ENCODE data around the gene DDRGK1.

DDRGK1 gene

DNA sequence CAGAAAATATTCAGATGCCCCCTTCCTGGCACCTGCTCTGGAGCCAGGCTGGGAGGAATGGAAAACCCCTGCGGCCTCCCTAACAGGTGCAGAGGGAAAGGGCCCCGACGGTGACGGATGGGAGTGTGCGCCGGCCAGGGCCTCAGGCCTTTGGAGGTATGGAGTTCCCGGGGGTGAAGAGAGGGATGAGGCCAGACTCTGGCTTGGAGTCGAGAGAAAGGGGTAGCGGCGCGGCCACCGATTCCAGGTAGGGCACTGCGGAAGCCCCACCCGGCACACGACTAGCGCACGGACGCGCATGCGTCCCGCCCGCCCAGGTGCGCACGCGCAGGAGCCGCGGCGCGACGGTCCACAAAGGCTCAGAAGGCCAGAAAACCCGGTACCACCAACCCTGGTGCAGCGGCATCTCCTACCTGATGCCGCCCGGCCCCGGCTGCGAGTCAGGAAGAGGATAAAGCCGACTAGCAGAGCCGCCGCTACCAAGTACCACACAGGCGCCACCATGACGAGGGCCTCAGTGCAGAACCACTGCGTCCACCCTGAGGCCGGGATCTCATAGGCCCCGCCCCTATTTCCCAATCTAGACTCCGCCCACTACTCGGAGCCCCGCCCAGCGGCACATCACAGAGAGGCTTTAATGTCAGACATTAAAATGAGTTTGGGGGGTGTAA, at the start of gene DDRGK1:
DDRGK1 (minus strand) TSS at position 559 of the 671 bp plus-strand sequence; CDS start at position 504, 55 bp downstream.
- peak; percentile 85 for DNase-seq (ENCODE audit: low spot score)

DNA sequence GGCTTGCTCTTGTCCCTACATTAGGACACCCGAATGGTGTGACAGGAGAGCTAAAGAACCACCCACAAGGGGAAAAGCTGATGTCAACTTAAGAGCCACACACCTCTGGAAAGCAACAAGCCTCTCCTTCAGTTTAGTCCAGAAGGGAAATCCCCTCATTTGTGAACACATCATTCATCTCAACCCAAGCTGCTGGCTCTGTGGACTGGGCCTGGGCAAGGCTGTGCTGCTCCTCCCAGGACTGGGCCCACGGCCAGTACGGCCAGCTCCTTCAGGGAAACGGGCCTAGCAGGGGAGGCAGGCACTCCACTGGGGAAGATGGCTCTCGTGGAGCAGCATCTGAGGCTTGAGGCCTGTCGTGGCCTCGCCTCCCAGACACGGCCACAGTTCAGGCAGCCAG, 47.3 kb upstream of the DDRGK1 start:
- no peak for DNase-seq (ENCODE audit: low spot score)

DNA sequence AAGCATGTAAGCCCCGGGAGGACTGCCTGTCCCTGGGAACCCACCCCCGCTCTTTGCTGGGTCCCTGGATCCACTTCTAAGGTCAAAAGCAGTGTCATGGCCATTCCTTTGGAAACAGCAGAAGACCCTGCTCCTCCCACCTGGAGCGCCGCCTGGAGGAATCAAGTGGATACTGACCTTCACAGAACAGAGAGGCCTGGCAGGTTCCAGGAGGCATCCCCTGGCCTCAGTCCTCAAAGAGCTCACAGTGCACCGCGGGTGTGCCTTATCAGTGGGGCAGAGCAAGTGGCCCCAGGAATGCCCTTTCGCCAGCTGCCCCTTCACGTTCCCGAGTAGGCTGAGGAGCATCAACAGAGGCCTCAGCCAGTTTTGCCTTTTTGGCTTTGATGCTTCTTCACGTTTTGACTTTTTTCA, 45.6 kb upstream of the DDRGK1 start:
- DNase-seq (ENCODE audit: low spot score): no peak

DNA sequence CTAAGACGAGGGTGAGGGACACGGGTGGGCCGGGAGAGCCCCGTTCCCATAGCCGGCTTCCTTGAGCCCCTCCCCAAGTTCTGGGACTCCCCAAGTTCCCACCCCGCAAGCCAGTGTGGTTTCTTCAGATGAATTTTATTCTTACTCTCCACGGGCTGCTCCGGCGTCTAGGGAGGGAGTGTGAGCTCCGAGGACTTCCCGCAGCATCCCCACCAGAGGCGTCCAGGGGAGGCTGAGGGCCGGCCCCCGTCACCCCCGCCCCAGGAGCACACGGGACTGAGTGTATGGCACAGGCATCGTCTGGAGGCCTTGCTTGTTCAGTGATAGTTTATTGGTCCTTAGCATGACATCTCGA, 44.5 kb upstream of the DDRGK1 start:
- no peak for DNase-seq (ENCODE audit: low spot score)

DNA sequence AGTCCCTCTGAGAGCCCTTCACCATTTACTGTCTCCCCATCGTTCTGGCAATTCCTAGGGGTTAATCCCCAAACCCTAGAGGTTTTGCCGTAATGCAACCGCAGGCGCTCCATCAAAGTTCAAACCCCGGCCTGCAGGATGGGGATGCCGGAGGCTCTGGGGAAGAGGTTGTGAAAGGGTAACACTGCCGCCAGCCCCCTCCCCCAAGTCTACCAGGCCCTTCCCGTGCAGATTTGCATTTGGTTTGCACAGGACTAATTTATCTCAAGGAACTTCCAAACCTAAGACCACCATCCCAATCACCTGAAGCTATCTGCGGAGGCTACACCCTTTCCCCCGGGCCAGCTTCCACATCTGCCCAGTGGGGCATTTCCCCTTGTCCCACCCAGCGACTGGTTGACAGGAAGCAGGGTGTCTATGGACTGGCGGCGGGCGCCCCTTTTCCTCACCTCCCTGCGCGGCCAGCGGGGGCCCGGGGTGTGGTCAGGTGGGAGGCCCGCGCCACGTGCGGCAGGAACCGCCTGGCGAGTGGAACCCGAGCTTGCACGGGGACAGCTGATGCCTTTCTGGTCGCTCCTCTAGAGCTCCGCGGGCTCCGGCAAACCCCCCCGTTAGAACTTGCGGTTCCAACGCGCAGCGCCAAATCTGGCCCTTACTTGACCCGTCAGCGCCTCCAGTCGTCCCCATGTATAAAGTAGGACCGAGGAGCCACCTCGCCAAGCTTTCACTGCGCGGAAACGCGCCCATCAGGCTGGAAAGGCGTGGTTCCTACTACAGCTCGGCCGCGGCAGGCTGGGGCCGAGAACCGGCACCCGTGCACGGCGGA, 43.9 kb upstream of the DDRGK1 start:
- no peak for DNase-seq (ENCODE audit: low spot score)

DNA sequence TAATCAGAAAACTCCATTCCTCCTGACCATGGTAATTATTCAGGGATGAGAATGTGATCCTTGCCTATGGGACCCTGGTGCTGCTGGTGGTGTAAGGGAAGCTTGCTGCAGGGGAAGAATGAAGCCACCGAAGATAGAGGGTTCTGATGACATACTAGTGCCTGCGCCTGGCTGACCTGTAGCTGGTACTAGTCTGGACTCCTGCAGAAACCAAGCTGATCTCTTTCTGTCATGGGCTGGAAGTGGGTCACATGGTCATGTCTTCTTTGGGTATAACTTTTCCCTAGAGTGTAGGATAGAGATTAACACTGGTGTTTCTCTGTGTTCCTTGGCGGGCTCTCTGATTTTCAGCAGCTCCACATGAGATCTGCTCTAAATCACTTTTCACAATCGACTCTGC, 43.2 kb upstream of the DDRGK1 start:
- DNase-seq (ENCODE audit: low spot score): no peak

DNA sequence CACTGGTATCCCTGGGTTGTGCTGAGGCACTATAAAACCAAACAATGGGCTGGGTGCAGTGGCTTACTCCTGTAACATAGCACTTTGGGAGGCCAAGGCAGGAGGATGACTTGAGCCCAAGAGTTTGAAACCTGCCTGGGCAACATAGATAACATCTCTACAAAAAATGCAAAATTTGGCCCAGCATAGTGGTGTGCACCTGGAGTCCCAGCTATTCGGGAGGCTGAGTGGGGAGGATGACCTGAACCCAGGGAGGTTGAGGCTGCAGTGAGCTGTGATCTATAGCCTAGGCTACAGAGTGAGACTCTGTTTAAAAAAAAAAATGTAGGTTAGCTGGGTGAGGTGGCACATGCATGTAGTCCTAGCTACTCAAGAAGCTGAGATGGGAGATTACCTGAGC, 42.2 kb upstream of the DDRGK1 start:
- DNase-seq (ENCODE audit: low spot score): no peak

DNA sequence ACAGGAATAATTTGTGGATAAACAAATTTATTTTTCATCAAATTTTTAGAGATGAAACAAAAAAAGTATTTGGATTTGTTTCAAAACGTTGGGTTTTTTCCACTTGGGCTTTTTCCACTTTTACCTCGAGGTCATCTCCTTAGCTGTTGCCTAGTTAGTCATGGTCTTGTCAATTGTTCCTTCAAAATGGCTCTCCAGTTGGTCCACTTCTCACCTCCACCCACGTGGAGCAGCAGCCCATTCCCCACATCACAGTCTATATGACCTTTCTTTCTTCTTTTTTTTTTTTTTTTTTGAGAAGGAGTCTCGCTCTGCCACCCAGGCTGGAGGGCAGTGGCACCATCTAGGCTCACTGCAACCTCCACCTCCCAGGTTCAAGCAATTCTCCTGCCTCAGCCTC, 41.2 kb upstream of the DDRGK1 start:
- DNase-seq (ENCODE audit: low spot score): no peak

DNA sequence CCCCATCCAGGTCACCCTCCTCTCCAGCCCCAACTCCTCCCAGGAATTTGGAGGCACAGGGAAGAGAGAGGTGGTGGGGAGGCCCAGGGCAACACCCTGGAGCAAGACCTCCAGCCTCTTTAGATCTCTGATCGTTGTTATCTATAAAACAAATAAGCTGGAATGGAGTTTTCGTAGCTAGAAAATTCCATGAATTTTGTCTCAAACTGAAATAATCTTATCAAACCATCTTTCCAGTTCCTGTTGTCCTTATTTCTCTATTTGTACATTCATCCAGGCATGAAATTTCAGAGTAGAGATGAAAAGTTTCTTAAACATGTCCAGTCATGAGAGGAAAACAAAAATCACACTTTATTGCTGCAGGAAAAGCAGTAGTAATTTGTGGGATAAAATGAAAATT, 40.7 kb upstream of the DDRGK1 start:
- no peak for DNase-seq (ENCODE audit: low spot score)

DNA sequence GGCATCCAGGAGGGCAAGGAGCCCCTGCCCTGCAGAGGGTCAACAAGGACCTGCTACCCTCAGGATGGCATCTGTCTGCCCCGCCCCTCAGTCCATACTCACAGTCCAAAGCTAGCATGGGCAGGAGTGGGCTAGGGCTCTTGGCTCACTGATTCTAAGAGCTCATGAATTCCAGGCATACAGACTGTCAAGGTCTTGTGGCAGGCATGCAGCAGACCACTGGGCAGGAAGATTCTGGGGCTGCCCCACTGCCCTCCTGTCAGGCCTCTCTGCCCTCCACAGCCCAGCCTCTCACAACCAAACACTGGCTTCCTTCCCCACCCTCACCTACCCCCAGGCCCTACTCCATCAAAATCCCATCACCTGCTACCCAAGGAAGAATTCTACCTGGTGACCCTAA, 40.1 kb upstream of the DDRGK1 start:
- DNase-seq (ENCODE audit: low spot score): no peak

DNA sequence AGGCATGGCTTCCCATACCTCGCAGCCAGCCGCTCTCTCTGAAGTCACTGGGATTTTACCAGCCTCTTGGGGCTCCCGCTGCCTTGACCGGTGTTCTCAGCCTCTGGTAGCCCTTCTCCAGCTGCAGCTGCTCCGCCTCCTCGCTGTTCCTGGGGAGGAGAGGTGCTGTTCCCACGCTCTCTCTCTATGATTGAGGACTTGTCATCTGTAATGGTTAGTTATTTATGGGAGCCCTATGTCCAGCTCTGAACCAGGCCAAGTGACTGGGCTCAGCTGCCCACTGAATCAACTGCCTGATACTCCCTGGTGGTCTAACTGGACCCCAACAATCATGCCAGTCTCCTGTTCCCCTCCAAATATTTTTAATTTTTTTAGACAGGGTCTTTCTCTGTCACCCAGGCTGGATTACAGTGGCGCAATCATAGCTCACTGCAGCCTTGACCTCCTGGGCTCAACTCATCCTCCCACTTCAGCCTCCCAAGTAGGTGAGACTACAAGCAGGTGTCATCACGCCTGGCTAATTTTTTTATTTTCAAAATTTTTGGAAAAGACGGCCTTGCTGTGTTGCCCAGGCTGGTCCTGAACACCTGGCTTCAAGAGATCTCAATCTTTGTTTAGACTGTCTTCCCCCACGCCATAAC, 39.4 kb upstream of the DDRGK1 start:
- no peak for DNase-seq (ENCODE audit: low spot score)

DNA sequence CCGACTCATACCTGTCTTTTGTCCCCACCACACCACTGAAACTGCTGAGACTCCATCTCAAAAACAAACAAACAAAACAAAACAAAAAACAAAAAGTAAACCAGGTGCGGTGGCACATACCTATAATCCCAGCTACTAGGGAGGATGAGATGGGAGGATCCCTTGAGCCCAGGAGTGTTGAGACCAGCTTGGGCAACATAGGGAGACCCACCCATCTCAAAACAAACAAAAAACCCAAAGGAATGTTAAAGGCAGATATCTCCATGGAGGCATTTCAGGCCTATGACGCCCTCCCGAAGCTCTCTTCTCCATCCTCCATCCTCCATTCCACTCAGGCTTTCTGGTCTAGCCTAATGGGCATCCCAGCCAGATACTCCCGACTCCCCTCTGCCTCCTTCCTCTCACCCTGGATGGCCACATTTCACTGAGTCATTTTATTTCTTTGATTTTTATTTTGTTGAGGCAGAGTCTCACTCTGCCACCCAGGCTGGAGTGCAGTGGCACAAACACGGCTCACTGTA, 37.8 kb upstream of the DDRGK1 start:
- DNase-seq (ENCODE audit: low spot score): no peak

DNA sequence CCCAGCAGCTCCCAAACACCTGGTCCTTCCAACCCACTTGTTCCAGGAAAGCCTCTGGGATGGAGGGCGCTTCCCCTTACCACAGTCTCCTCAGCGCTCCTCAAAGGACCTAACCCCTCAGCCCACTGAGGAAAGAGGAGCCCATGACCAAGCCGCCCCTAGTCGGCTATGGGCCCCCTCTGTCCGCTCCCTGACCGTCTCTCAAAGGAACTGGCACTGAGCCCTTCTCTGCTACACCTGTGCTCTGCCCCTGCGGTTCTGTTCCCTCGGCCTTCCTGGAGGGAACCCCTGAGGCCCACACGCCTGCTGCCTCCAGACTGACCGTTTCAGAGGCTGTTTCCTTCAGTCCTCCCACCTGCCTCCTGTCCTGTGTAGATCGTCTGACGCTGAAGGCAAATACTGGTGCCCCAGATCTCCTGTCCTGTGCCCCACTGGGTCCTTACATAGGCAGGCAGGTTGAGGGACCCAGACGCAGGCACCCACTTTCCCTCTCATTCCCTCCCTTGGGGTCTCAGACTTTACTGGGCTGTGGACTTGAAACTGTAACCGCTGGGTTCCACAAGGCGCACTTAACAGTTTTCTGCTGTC, 36.4 kb upstream of the DDRGK1 start:
- no peak for DNase-seq (ENCODE audit: low spot score)

DNA sequence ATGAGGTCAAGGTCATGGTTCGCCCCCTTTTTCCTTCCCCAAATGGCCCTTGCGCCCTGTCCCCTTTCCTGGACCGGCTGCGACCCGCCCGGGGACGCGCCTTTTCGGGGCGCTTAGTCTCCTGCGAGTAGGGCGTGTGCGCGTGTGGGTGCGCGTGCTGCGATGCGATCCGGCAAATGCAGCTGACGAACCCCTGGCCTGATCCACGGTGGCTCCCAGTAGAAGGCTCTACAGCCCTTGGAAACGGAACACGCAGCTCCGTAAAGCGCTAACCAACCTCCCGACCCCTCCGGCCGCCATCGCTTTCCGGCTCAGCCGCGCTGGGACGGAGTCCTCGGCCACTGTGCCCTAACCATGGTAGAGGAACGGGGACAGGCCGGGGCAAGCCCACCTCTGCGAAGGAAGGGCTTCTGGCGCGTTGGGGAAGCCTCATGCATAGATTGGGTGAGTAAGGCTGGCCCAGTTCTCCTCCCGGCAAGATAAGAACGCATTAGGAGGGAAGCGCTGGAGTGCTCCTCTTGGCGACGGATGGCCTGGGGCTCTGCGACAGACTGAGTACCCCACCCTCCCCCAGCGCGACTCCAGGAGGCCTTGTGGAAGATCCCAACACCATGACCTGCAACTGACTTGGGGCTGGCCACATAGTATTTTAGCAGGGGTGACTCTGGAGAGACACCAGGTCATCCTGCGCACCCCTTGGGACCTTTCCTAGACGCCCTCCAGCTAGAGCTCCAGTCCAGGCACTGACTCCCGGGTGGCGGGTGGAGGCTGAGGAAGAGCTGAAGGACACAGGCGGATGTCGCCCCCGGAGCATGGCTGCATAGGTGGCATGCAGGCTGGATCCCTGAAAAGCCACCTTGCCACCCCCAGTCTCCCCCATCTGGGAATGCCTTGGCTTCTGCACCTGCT, 35.6 kb upstream of the DDRGK1 start:
- no peak for DNase-seq (ENCODE audit: low spot score)

DNA sequence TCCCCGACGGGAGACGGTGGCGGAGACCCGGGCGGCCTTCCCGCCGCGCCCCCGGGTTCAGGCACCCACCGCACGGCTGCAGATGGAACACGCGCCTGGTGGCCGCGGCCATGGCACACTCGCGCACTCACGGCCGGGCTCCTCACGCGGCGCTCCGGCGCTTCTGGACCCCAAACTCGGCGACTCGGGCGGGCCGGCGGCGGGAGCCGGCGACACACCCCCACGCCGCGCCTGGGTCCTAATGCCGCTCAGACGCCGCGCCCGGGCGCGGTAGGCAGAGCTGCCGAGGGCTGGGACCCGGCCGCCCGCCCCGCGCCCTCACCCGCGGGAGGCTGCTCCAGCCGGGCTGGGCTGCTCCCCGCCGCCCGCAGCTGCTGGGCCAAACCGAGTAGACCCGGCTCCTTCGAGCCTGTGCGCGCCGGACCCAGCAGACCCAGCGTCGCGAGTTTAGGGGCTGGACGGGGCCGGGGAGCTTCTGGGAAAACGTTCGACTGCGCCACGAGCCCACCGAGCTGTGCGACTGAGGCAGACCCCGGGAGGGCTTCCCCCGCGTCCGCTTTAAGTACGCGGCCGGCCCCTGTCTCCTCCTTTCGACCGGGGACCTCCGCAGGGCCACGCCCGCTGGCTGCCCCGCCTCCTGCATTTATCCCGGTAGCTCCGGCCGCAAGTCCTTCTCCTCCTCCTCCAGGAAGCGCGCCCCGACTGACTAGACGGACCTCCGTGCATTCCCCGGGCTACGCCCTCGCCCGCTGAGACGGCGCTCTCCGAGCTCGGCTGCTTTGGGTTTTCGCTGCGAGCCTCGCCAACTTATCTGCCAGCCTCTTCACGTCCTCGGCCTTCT, 34.8 kb upstream of the DDRGK1 start, which contains the start of gene SLC4A11:
SLC4A11 (minus strand) TSS at position 165 of the 841 bp plus-strand sequence; CDS start at position 112, 53 bp downstream.
- peak; percentile 89 for DNase-seq (ENCODE audit: low spot score)

DNA sequence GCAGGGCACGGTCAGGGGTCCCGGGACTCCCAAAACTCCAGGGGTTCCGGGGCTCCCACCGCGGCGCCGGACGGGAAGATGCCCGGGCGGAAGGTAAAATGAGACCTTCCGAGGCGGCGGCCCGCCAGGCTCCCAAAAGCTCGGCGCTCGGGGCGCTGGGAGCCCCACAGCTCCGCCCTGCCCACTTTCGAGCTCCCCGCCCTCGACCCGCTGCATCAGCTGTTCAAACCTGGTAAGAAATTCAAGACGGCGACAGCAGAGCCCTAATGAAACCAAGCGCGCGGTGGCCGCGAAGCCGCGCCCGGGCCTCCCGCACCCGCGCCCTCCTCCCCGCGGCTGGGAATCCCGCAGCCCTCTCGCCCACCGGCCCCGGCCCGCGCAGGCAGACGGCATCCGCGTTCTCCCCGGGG, 34.1 kb upstream of the DDRGK1 start:
- peak; percentile 37 for DNase-seq (ENCODE audit: low spot score)

DNA sequence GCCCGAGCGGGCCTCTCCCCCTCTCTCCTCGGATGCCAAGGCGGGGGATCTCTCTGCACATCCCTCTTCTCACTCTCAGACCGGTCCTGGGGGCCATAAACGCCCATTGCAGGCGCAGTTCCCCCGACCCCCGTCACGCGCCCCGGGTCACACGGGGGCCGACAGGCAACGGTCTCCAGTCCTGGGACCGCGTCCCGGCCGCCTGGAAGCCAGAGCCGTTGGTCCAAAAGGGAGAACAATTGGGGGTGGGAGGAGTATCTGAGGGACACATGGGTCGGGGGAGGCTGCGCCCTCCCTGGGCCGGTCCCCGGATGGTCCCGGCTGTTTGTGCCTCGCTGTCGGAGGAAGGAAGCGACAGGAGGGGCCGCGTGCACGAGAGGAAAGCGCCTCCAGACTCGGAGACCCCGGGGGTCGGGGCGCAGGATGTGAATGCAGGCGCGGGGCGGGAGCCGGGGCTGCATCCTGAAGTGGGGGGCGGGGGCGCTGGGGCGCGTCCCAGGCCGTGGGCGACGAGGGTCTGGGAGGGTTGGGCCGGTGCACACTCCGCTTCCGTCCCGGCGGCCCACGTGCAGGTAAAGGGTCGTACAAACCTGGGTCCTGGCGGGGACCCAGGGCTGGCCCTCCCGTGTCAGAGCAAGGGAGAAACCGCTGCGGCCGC, 33.6 kb upstream of the DDRGK1 start:
- no peak for DNase-seq (ENCODE audit: low spot score)

DNA sequence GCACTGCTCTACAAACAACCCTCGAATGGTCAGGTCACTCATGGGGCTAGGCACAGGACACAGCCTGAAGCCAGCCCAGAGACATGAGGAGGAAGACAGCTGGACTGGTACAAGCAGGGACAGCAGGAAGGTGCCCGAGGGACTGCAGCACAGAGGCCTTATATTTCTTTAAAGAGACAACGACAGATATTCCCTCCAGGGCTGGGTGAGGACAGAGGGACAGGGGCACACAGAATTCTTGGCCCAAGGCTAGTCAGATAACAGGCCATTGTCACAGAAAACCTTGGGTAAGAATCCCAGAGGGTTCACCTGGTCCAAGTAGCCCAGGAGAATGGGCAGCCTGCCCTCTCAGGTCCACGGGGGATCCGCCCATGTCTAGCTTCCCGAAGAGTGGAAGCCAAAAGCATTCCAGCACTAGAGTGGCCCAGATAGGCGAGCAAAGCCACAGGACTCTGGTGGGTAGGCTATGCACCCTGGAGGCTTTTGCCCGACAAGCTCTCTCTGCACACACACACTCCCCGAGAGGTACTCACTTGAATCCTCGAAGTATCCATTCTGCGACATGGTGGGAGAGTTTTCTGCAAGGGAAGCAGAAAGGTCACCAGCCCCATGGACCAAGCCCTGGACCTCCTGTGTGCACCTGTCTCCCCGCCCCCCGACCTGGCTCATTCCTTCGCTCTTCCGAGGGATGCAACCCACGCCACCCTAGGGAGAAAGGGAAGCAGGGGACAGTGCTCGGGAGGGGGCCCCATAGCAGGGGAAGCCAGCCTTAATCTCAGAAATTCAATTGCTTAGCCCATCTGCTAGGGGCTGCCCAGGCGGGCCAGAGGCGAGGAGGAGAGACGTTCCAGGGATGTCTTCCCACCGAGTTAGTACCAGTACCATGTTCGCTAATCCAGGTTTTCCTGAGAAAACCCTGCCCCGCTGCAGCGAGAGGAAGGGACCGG, 32.8 kb upstream of the DDRGK1 start:
- DNase-seq (ENCODE audit: low spot score): no peak
